22Rv1 (cell line): ENCODE data around the gene DENND2C.

Experiments used
- ZFX ChIP-seq: fragments of 450-650 bp; IDR thresholded peaks from 2 replicates; pipeline ENCODE4 v1.6.1; 2017; ENCODE audit warnings: antibody characterized with exemption, borderline replicate concordance
- TF ChIP-seq, protein P1 (sequence below): fragments of 450-650 bp; IDR thresholded peaks from 2 replicates; pipeline ENCODE4 v1.5.1; 2017; ENCODE audit warnings: mild to moderate bottlenecking

DNA sequence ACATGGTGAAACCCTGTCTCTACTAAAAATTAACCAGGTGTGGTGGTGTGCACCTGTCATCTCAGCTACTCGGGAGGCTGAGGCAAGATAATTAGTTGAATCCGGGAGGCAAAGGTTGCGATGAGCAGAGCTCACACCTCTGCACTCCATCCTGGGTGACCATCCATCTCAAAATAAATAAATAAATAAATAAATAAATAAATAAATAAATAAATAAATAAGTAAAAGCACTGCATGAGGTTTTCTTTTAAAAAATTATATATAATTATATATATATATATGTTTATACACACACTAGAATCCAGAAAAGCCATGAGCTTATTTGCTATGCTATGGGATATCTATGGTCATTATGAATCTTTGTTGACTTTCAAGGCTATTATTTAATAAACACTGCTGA, 23.1 kb upstream of the DENND2C start:
- TF ChIP-seq, protein P1, sequence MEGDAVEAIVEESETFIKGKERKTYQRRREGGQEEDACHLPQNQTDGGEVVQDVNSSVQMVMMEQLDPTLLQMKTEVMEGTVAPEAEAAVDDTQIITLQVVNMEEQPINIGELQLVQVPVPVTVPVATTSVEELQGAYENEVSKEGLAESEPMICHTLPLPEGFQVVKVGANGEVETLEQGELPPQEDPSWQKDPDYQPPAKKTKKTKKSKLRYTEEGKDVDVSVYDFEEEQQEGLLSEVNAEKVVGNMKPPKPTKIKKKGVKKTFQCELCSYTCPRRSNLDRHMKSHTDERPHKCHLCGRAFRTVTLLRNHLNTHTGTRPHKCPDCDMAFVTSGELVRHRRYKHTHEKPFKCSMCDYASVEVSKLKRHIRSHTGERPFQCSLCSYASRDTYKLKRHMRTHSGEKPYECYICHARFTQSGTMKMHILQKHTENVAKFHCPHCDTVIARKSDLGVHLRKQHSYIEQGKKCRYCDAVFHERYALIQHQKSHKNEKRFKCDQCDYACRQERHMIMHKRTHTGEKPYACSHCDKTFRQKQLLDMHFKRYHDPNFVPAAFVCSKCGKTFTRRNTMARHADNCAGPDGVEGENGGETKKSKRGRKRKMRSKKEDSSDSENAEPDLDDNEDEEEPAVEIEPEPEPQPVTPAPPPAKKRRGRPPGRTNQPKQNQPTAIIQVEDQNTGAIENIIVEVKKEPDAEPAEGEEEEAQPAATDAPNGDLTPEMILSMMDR: no peak
- no peak for TF ChIP-seq ZFX
